ENCODE results near the gene NFE2L3. TPM values are rescaled to one million over a fixed set of nuclear protein-coding genes. Genes with fewer than 3 reads are reported as not detected.

Gene NFE2L3
- total and polyA plus RNA-seq, 2 donors (not counting 3 experiments of a cell fraction or from before 2014, with no cell fraction given): 29.6 to 40.2 TPM

- Histone ChIP-seq H3K9me3 (replicated peaks; ENCODE audit: control insufficient read depth, insufficient read depth, low read length) (no peaks in the 10 kb centered on the region), H2AFZ (ENCODE audit: low read depth, low read length) (no peak overlapping the region), H3K4me2 (ENCODE audit: insufficient read depth, low read length) (no peak overlapping the region), H3K4me1 (ENCODE audit: control insufficient read depth, extremely low read depth, insufficient read depth, low read length) (no peaks in the 10 kb centered on the region), H3K9ac (replicated peaks; ENCODE audit: extremely low read depth, insufficient read depth, low read length) (no peak overlapping the region), H3K27ac (ENCODE audit: insufficient read depth, low read depth, low read length) (no peak overlapping the region), H3K4me3 (replicated peaks in 1 of 3; ENCODE audit: insufficient read depth in 1 of 3, low read depth in 1 of 3, low read length in 3 of 3) (no peak overlapping the region), H3K79me2 (ENCODE audit: control insufficient read depth, insufficient read depth, low read length) (no peaks in the 10 kb centered on the region), H3K36me3 (ENCODE audit: control insufficient read depth in 2 of 2, extremely low read depth in 1 of 2, insufficient read depth in 2 of 2, low read length in 2 of 2) (no peaks in the 10 kb centered on the region), H3K27me3 (ENCODE audit: control insufficient read depth in 2 of 2, insufficient read depth in 2 of 2, low read length in 2 of 2) (peaks cover 0 to 11% of the 10 kb centered on the region in 2 experiments), H4K20me1 (replicated peaks; ENCODE audit: control insufficient read depth, extremely low read depth, insufficient read depth, low read length) (no peaks in the 10 kb centered on the region), H3K9me1 (replicated peaks; ENCODE audit: control insufficient read depth, extremely low read depth, insufficient read depth, low read length) (no peaks in the 10 kb centered on the region)
- intact Hi-C loops (cut with micrococcal nuclease) (no loop called here), dilution Hi-C loops (cut with MboI; ENCODE audit: extremely low pct_ligation_motif_present, low sequenced_read_pairs) (no loop called here)
- ChIA-PET CTCF (no interaction called here), POLR2A (no interaction called here)
- TF ChIP-seq MYC (IDR thresholded peaks at IDR 0.05; ENCODE audit: low read depth, low read length) (no peak), POLR2A (IDR thresholded peaks at IDR 0.05; ENCODE audit: low read depth, low read length) (no peak), JUN (IDR thresholded peaks at IDR 0.05; ENCODE audit: borderline replicate concordance, insufficient read depth, insufficient read length, low read depth) (no peak), MAX (IDR thresholded peaks at IDR 0.05; ENCODE audit: insufficient read depth, insufficient read length) (no peak), EZH2 (IDR thresholded peaks at IDR 0.05; ENCODE audit: borderline replicate concordance, low read depth, low read length, severe bottlenecking) (no peak), GATA2 (IDR thresholded peaks at IDR 0.05; ENCODE audit: insufficient read depth, insufficient read length, low read depth, low read length) (no peak)
- FAIRE-seq: no peak
- no peak for DNase-seq (ENCODE audit: low read depth, low spot score)
- BruUV-seq (replicated peaks): no TSS peak
Measured at GRCh38 chr7:26227987-26228386, 76.0 kb downstream of the NFE2L3 start.

- dilution Hi-C loops (cut with MboI; ENCODE audit: extremely low pct_ligation_motif_present, low sequenced_read_pairs) (no loop called here), intact Hi-C loops (cut with micrococcal nuclease) (no loop called here)
- Histone ChIP-seq H3K79me2 (ENCODE audit: control insufficient read depth, insufficient read depth, low read length) (no peaks in the 10 kb centered on the region), H3K4me2 (ENCODE audit: insufficient read depth, low read length) (no peak overlapping the region), H3K9me1 (replicated peaks; ENCODE audit: control insufficient read depth, extremely low read depth, insufficient read depth, low read length) (no peaks in the 10 kb centered on the region), H2AFZ (ENCODE audit: low read depth, low read length) (no peak overlapping the region), H3K4me1 (ENCODE audit: control insufficient read depth, extremely low read depth, insufficient read depth, low read length) (no peaks in the 10 kb centered on the region), H3K9me3 (replicated peaks; ENCODE audit: control insufficient read depth, insufficient read depth, low read length) (no peaks in the 10 kb centered on the region), H3K27me3 (ENCODE audit: control insufficient read depth in 2 of 2, insufficient read depth in 2 of 2, low read length in 2 of 2) (peaks cover 6 to 8% of the 10 kb centered on the region in 2 experiments), H3K36me3 (ENCODE audit: control insufficient read depth in 2 of 2, extremely low read depth in 1 of 2, insufficient read depth in 2 of 2, low read length in 2 of 2) (no peaks in the 10 kb centered on the region), H3K27ac (ENCODE audit: insufficient read depth, low read depth, low read length) (no peak overlapping the region), H3K4me3 (replicated peaks in 1 of 3; ENCODE audit: insufficient read depth in 1 of 3, low read depth in 1 of 3, low read length in 3 of 3) (no peak overlapping the region), H3K9ac (replicated peaks; ENCODE audit: extremely low read depth, insufficient read depth, low read length) (no peak overlapping the region), H4K20me1 (replicated peaks; ENCODE audit: control insufficient read depth, extremely low read depth, insufficient read depth, low read length) (no peaks in the 10 kb centered on the region)
- TF ChIP-seq POLR2A (IDR thresholded peaks at IDR 0.05; ENCODE audit: low read depth, low read length) (no peak), MYC (IDR thresholded peaks at IDR 0.05; ENCODE audit: low read depth, low read length) (no peak), EZH2 (IDR thresholded peaks at IDR 0.05; ENCODE audit: borderline replicate concordance, low read depth, low read length, severe bottlenecking) (no peak), GATA2 (IDR thresholded peaks at IDR 0.05; ENCODE audit: insufficient read depth, insufficient read length, low read depth, low read length) (no peak), FOS (IDR thresholded peaks at IDR 0.05; ENCODE audit: borderline replicate concordance, insufficient read depth, low read length) (no peak), CTCF (IDR thresholded peaks at IDR 0.05; ENCODE audit: extremely low read depth in 1 of 2, insufficient read depth in 1 of 2, low read depth in 1 of 2, low read length in 2 of 2) (no peak), POLR2AphosphoS5 (IDR thresholded peaks at IDR 0.05; ENCODE audit: insufficient read depth, low read depth, low read length) (no peak), MAX (IDR thresholded peaks at IDR 0.05; ENCODE audit: insufficient read depth, insufficient read length) (no peak), JUN (IDR thresholded peaks at IDR 0.05; ENCODE audit: borderline replicate concordance, insufficient read depth, insufficient read length, low read depth) (no peak)
- ChIA-PET POLR2A (interaction anchor here (0.6 kb wide), 1 partner anchor 26 kb away, joined by 3 read pairs; no protein-coding TSS in a partner anchor), CTCF (no interaction called here)
- no TSS peak for BruUV-seq (replicated peaks)
- FAIRE-seq (no peak), DNase-seq (ENCODE audit: low read depth, low spot score) (no peak)
Measured at GRCh38 chr7:26233902-26234511, 82.0 kb downstream of the NFE2L3 start.

Data from endothelial cell of umbilical vein (primary cell).